CD4-positive, alpha-beta T cell treated with Interleukin-2 at 100 ng/mL for 4 hours (primary cell): ENCODE measurements around the gene SMAD5.

Experiments
- DNase-seq: peaks from one replicate; pipeline ENCODE4 v3.0.0-alpha.2; 2020; ENCODE audit warnings: low spot score

Gene SMAD5

GRCh38 chr5:136198453-136198852 is 65.8 kb downstream of the SMAD5 start:
- no peak for DNase-seq

DNA sequence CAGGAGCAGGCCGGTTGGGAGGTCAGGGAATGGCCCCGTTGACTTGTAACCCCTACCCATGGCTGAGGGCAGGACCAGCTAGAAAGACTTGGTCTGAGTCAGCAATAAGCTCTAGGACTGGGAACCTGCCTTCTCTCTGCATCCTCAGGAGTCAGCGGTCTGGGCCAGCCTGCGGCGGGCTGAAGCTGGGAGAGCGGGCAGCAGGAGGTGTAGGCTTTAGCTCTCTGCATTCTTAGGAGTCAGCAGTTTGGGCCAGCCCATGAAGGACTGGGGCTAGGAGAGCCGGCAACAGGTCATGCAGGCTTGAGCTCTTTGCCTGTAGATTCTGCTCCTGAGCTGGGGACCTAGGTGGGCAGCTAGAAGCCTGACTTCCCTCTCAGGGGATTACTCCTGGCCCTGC is 66.8 kb downstream of the SMAD5 start:
- DNase-seq = no peak

GRCh38 chr5:136200130-136200529 is 67.5 kb downstream of the SMAD5 start:
- DNase-seq = no peak

GRCh38 chr5:136200761-136201160 is 68.1 kb downstream of the SMAD5 start:
- DNase-seq = no peak

- DNase-seq = no peak
Observed at GRCh38 chr5:136201870-136202269, 69.2 kb downstream of the SMAD5 start.

GRCh38 chr5:136202469-136203205 is 70.0 kb downstream of the SMAD5 start:
- DNase-seq = no peak

GRCh38 chr5:136203303-136203922 is 70.8 kb downstream of the SMAD5 start:
- DNase-seq = no peak

GRCh38 chr5:136205061-136205702 is 72.5 kb downstream of the SMAD5 start:
- no peak for DNase-seq

- no peak for DNase-seq
Observed at GRCh38 chr5:136205941-136206340, 73.3 kb downstream of the SMAD5 start.

DNA sequence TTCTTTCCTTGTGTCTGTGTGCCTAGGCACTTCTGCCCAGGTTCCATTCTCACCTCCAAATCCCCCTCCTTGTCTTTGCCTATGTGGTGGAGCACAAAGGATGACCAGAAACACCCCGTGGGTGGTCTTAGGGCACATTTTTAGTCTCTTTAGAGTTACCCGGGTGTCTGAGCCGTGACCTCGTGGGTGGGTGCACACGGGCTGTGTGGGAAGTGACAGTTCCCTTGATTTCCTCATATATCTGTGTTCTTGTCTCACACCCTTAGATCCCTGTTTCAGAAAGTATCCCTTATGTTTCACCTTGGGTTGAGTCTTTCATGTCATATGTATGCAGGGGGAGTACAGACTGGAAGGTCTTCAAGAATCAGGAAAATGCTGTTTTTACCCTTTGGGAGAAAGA is 73.7 kb downstream of the SMAD5 start:
- no peak for DNase-seq

- no peak for DNase-seq
Observed at GRCh38 chr5:136207631-136208030, 75.0 kb downstream of the SMAD5 start.

- no peak for DNase-seq
Observed at GRCh38 chr5:136208916-136209315, 76.3 kb downstream of the SMAD5 start.

GRCh38 chr5:136209346-136209910 is 76.8 kb downstream of the SMAD5 start:
- DNase-seq = no peak

- DNase-seq = no peak
Observed at GRCh38 chr5:136210259-136210658, 77.6 kb downstream of the SMAD5 start.

- DNase-seq = no peak
Observed at GRCh38 chr5:136211282-136212040, 78.8 kb downstream of the SMAD5 start.

GRCh38 chr5:136212252-136212721 is 79.6 kb downstream of the SMAD5 start:
- peak; percentile 39 for DNase-seq

DNA sequence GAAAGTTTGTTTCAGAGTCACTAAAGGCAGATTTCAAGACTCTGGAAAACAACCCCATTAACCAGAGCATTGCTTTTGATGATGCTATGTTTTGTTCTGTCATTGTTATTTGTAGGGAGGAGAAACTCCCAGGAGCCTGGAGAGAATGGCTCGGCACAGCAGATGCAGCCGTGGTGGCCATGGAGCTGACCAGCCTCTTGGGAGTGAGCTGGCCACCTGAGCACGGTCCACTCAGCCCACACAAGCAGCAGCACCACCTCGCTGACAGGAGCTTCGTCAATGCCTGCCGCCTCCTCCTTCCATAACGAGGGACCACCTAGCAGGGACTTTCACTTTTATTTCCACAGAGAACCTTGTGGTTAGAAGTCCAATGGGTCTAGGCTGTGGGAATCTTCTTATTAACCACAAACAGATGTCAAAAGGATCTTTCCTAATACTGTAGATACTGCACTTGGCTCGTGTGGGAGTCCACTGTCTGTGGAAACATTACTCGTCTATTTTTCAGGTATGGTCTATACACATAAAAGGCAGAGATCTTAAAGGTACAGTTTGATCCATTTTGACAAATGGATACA is 81.4 kb downstream of the SMAD5 start:
- no peak for DNase-seq

GRCh38 chr5:136215812-136216211 is 83.2 kb downstream of the SMAD5 start:
- DNase-seq = no peak

DNA sequence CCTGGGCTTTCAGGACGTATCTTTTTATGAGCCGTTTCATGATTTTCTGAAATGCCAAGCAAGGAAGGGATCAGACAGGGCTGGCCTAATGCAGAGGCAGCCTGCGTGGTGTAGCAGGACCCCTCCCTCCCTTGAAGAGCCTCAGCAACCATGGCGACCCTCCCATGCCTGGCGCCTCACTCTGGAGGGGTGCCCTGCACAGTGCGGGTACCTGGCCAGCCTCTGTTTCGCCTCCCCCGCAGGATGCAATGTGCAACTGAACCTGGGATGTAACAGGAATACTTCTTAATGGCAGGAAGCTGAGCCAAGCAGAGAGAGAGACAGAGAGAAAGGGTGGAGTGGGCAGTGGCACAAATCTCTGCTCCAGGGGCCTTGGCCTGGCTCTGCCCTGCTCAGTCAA is 83.6 kb downstream of the SMAD5 start:
- no peak for DNase-seq

DNA sequence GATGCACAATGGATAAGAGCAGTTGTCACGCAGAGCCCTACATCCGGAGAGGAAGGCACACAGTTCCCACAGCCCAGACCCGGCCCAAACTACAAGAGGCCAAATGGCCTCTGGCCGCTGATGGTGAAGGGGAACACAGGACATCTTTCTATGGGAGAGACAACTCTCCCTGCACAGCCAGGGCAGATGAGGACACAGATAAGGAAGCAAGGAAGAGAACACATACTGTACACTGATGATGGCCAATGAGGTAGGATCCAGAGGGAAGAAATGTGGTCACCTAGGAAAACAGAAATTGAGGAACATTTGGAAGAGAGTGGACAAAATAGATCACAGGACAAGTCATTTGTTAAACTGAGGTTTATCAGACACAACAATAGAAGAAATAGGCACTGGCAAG is 88.7 kb downstream of the SMAD5 start:
- DNase-seq = no peak

- DNase-seq = no peak
Observed at GRCh38 chr5:136222580-136223235, 90.1 kb downstream of the SMAD5 start.
